HG02973 (cell line): ENCODE data around the gene LMCD1.

Experiments
- ATAC-seq: cut with Tn5 transposase; IDR thresholded peaks from one replicate; pipeline ENCODE4 v1.9.1; 2021; ENCODE audit warnings: moderate library complexity; ENCODE audit not compliant: unreplicated experiment

The LMCD1 gene

GRCh38 chr3:8503871-8504610, 2.4 kb downstream of the LMCD1 start:
- ATAC-seq, result no peak

GRCh38 chr3:8504611-8504973, 3.0 kb downstream of the LMCD1 start:
- ATAC-seq, result no peak

- ATAC-seq, result no peak
Observed at GRCh38 chr3:8505621-8506020, 4.0 kb downstream of the LMCD1 start.

- ATAC-seq, result no peak
Observed at GRCh38 chr3:8506571-8507061, 5.0 kb downstream of the LMCD1 start.

- ATAC-seq, result no peak
Observed at GRCh38 chr3:8507496-8507895, 5.9 kb downstream of the LMCD1 start.

- no peak for ATAC-seq
Observed at GRCh38 chr3:8509961-8510360, 8.3 kb downstream of the LMCD1 start.

- ATAC-seq, result no peak
Observed at GRCh38 chr3:8512234-8512633, 10.6 kb downstream of the LMCD1 start.

GRCh38 chr3:8516047-8516661, 14.5 kb downstream of the LMCD1 start:
- ATAC-seq, result no peak

- ATAC-seq, result no peak
Observed at GRCh38 chr3:8516783-8517182, 15.2 kb downstream of the LMCD1 start.

- ATAC-seq, result no peak
Observed at GRCh38 chr3:8517487-8517886, 15.9 kb downstream of the LMCD1 start.

GRCh38 chr3:8518138-8518537, 16.5 kb downstream of the LMCD1 start:
- no peak for ATAC-seq

- no peak for ATAC-seq
Observed at GRCh38 chr3:8519156-8519555, 17.5 kb downstream of the LMCD1 start.

- no peak for ATAC-seq
Observed at GRCh38 chr3:8519774-8520448, 18.3 kb downstream of the LMCD1 start.

DNA sequence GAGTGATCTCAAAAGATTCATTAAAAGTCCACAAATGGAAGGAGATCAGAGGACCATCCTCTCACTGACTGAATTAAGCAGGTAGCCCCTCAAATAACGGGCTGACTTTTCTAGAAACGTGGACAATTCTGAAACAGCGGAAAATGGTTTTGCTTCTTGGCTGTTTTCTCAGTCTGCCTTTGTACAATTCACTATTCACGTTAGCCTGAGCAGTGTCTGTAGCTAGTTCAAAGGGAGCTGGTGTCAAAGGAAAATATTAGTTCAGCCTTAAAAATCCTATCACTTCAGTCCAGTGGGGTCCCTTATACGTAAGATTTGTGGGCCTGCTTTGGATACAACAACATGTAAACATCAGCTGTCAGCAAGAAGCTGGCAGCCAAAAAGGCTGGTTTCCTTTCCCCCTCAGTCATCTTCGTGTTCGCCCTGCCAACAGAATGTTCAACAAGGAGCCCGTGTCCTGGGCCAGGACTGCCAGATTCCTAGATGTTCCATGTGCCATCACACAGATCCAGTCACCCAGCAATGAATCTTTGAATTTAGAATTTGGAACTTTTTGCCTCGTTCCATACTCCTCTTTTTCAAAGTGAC, 19.3 kb downstream of the LMCD1 start:
- no peak for ATAC-seq

DNA sequence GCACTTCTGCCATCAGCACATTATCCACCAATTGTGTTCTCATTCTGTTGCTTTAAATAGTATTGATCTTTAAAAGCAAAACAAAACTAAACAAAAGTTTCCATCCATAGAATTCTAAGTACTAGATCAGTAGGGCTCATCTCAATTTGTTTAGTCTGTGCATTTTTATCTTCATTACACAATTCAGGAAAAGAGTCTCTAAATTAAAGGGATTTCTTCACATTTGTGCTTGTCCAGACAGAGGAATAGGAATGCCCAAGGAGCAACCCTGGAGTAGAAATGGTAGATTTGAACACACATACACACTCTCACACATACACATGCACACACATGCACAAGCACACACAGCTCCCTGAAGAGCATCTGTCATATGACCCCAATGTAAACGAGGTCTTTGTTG, 21.4 kb downstream of the LMCD1 start:
- ATAC-seq, result no peak

DNA sequence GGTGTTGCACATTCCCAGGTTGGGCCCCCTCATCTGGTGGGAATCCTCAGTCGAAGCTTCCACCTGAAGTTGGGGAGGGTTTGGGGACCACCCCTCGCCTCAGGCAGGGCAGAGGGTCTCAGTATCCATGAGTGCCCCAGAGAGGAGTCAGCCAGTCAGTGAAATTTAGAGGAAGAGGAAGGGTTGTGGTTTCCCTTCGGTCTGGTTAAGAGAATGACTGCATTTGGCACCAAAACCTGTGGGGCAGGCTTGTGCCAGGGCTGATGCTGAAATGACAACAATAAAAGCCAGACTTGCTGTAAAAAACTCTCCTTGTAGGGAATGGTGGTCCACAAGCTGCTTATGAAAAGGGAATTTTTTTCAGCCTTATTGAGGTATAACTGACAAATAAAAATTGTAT, 22.6 kb downstream of the LMCD1 start:
- ATAC-seq, result no peak

- ATAC-seq, result no peak
Observed at GRCh38 chr3:8524656-8525399, 23.2 kb downstream of the LMCD1 start.

DNA sequence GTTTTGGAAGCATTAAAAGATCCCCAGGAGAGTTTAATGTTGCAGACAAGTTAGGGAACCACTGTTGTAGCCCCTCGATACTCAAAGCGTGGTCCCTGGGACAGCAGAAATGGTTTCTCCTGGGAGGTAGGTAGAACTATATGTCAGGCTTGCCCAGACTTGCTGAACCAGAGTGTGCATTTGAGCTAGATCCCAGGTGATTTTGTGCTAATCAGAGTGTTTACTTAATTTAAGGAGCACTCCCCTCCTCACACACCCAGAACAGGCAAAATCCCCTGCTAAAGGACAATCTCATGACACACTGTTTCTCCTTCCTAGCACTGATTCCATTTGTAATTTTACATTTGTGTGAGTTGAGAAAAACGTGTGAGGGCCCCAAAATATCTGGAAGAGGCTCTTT, 24.3 kb downstream of the LMCD1 start:
- no peak for ATAC-seq

GRCh38 chr3:8529181-8529637, 27.6 kb downstream of the LMCD1 start:
- ATAC-seq, result no peak

DNA sequence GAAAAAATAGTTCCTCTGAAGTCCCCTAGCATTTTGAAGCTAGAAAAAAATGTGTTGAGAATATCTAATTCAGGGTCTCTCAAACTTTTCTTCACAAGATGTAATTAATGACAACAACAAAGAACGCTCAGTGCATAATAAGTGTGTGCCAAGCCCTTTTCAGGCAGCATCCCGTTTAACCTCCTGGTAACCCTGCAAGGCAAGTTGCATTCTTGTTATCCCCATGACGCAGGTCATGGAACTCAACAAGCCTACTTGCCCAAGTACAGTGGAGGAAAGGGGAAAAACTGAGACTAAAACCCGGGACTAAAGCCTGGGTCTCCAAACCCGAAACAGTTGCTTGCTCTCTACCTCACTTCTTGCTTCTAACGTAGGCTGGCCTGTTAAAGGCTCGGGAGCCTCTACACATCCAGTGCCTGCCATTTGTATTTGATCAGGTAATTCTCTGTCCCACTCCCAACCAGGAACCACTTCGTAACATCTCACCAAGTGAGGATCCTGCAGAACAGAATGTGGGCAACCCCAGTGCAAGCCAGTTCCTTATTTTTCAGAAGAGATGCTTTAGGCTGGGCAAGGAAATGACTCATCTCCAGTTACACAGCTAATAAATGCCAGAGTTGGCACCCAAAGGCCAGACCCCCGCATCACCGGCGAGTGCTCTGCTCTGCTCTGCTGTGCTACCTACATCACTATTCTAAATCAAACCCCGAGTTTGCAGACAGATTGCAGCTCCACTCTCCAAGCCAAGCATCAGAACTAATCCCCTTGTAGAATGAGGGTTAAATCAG, 28.3 kb downstream of the LMCD1 start:
- ATAC-seq, result no peak
